Mucosa of gallbladder (tissue), 1 donor: ENCODE measurements around the gene KLHL14. TPM values are rescaled to one million over a fixed set of nuclear protein-coding genes. Genes with fewer than 3 reads are reported as not detected.
A peak's percentile ranks its signal among the peaks of the same experiment; 100 is the strongest.
"Not testable (repeated sequence)": the region's sequence is repeated elsewhere in the genome, so short reads cannot be mapped to it uniquely, and the experiment has no call there.

ENCODE experiments used
- DNase-seq: peaks from one replicate; pipeline ENCODE4 v3.0.0-alpha.2; 2020; ENCODE audit warnings: low spot score
- total RNA-seq: library from RNA; stranded (reverse); gene quantifications from one replicate; pipeline ENCODE4 v1.2.1, GENCODE V29; 2021
- donor health status: DM: no; HTN: no; CAD: no.

KLHL14 gene
- total RNA-seq, 1 donor from 2014 or later = 0.26 TPM

GRCh38 chr18:32717126-32717525 lies 55.7 kb downstream of the KLHL14 start:
- DNase-seq = no peak

GRCh38 chr18:32714571-32715148 lies 58.2 kb downstream of the KLHL14 start:
- DNase-seq = peak; percentile 62

GRCh38 chr18:32712860-32713259 lies 60.0 kb downstream of the KLHL14 start:
- DNase-seq = no peak

- no peak for DNase-seq
These were observed 61.0 kb downstream of the KLHL14 start for GRCh38 chr18:32711862-32712261.

GRCh38 chr18:32707586-32707985 lies 65.2 kb downstream of the KLHL14 start:
- DNase-seq = peak; percentile 61

- DNase-seq = no peak
These were observed 65.7 kb downstream of the KLHL14 start for GRCh38 chr18:32707147-32707546.

- no peak for DNase-seq
These were observed 71.5 kb downstream of the KLHL14 start for GRCh38 chr18:32701313-32701712.

- DNase-seq = no peak
These were observed 74.7 kb downstream of the KLHL14 start for GRCh38 chr18:32698153-32698552.

GRCh38 chr18:32696376-32696775 lies 76.4 kb downstream of the KLHL14 start:
- no peak for DNase-seq

GRCh38 chr18:32695534-32695933 lies 77.3 kb downstream of the KLHL14 start:
- DNase-seq = no peak

- DNase-seq = no peak
These were observed 84.0 kb downstream of the KLHL14 start for GRCh38 chr18:32688821-32689220.

- DNase-seq = no peak
These were observed 87.9 kb downstream of the KLHL14 start for GRCh38 chr18:32684940-32685339.

- no peak for DNase-seq
These were observed 88.7 kb downstream of the KLHL14 start for GRCh38 chr18:32684096-32684495.

GRCh38 chr18:32683044-32683443 lies 89.8 kb downstream of the KLHL14 start:
- DNase-seq = no peak

GRCh38 chr18:32677578-32677977 lies 95.2 kb downstream of the KLHL14 start:
- no peak for DNase-seq

- DNase-seq = no peak
These were observed 98.3 kb downstream of the KLHL14 start for GRCh38 chr18:32674491-32674890.

- no peak for DNase-seq
These were observed 100.4 kb downstream of the KLHL14 start for GRCh38 chr18:32672398-32672797.

GRCh38 chr18:32670727-32671126 lies 102.1 kb downstream of the KLHL14 start:
- no peak for DNase-seq

GRCh38 chr18:32669549-32670165 lies 103.2 kb downstream of the KLHL14 start:
- DNase-seq = no peak

GRCh38 chr18:32668956-32669355 lies 103.9 kb downstream of the KLHL14 start:
- no peak for DNase-seq

GRCh38 chr18:32661486-32662299 lies 111.1 kb downstream of the KLHL14 start:
- no peak for DNase-seq

- DNase-seq = not testable (repeated sequence)
These were observed 118.3 kb downstream of the KLHL14 start for GRCh38 chr18:32654507-32654906.

GRCh38 chr18:32637659-32638058 lies 135.2 kb downstream of the KLHL14 start:
- DNase-seq = not testable (repeated sequence)
